ENCODE results near the gene CAMK2A.

The CAMK2A gene

DNA sequence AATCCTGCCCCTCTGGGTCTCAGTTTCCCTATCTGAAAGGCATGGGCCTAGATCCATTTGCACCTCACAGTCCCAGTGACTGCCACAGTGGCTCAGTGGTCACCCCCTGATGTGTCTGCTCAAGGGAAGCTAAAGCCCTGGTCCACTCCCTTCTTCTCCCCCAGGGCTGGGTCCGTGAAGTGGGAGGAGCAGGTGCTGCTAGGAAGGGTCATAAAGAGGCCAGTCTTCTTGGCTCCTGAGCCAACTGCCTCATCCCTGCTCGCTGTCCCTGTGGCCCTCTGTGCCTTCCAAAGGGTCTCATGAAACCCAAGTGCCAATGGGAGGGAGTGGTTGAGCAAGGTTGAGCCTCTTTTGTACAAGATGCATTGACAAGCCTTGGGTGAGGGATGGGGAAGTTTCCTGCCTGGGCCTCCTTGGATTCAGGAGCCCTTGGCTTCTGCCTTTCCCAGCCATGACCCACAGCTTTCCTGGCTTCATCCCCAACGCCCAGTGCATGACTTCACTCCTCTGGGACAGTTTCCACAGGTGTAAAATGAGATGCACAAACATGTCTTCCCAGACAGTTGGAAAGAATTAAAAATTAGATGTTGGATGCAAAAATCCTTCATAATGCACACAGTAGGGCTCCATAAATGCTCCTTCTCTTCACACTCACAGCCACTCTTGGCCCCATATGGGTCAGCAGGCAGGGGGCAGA, 101.3 kb downstream of the CAMK2A start:
- no peak for DNase-seq (ENCODE audit: low read depth in 3 of 3)

DNA sequence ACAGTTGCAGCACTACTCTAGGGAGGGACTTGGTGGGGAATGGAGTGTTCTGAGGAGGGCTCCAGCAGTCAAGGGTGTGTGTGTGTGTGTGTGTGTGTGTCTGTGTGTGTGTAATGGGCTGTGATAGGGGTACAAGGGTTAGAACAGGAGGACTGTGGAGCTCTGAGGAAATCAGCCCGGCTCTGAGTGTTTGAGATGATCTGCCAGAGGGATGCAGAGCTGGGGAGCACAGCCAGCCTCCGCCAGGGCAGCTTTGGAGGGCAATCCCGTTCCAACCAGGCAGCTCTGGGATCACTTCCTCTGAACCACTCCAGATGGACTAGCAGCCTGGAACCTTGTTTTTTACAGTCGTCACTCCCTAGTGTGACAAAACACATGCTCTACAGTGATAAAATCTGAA, 102.7 kb downstream of the CAMK2A start:
- no peak for DNase-seq (ENCODE audit: low read depth in 3 of 3)

DNA sequence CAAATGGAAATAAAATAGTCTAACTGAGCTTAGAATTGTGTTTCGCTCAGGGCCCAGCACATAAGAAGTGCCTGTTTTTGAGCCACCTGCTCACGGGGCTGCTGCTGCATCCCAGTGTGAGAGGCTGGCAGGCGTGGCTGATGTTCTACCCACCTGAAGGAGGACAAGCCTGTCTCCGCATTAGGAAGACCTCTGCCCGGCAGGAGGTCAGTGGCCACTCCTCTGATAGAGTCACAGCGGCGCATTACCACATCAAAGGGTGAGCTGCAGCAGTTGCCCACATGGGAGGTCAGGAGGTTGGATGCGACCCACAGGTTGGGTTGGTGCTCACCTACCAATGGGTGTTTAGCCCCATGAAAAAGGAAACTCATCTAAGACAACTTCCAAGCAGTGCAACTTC, 103.4 kb downstream of the CAMK2A start:
- no peak for DNase-seq (ENCODE audit: low read depth in 3 of 3)

DNA sequence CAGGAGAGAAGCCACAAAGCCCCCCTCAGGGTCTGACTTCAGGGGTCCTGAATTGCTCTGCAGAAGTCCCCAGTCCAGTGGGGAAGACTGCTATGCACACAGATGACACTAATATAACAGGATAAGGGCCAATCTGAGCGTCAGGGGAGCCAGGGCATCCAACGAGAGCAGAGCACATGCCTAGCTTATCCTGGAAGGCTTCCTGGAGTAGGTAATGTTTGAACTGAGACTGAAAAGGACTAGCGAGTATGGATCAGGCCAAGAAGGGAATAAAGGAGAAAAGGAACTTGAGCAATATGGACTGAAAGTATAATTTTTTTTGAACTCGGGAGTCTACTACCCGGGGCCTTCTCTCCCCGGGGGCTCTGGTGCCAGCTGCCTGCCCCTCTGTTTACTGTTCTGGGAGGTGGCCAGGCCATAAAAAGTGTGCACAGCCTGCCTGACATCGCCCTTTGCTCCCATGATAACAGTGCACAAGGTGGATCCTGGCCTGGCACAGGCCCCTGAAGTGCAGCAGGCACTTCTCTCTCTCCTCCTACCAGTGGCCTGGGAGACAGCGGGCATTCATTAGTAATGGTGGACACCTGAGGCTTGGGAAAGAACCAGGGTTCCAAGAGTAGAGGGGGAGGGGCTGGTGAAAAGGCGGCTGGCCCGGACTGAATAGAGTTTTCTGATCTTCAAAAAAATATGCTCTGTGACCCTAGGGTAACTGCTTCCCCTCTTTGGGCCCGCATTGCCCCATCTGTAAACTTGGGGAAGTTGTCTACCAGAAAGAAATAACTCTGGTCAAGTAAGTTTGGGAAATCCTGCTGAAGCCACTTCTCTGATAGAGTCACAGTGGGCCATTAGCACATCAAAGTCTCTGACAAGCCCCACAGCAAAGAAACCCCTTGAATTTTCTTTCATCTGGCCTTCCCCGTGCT, 104.3 kb downstream of the CAMK2A start:
- DNase-seq (ENCODE audit: low read depth in 3 of 3) = no peak

DNA sequence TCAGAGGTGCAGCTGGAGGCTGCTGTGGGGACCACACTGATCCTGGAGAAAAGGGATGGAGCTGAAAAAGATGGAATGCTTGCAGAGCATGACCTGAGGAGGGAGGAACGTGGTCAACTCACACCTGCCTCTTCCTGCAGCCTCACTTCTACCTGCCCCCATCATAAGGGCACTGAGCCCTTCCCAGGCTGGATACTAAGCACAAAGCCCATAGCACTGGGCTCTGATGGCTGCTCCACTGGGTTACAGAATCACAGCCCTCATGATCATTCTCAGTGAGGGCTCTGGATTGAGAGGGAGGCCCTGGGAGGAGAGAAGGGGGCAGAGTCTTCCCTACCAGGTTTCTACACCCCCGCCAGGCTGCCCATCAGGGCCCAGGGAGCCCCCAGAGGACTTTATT, 105.6 kb downstream of the CAMK2A start:
- DNase-seq (ENCODE audit: low read depth in 3 of 3) = no peak

DNA sequence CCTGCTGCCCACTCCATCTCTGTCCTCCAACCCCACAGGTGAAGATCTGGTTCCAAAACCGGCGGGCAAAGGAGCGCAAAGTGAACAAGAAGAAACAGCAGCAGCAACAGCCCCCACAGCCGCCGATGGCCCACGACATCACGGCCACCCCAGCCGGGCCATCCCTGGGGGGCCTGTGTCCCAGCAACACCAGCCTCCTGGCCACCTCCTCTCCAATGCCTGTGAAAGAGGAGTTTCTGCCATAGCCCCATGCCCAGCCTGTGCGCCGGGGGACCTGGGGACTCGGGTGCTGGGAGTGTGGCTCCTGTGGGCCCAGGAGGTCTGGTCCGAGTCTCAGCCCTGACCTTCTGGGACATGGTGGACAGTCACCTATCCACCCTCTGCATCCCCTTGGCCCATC, 106.1 kb downstream of the CAMK2A start:
- DNase-seq (ENCODE audit: low read depth in 3 of 3) = no peak

DNA sequence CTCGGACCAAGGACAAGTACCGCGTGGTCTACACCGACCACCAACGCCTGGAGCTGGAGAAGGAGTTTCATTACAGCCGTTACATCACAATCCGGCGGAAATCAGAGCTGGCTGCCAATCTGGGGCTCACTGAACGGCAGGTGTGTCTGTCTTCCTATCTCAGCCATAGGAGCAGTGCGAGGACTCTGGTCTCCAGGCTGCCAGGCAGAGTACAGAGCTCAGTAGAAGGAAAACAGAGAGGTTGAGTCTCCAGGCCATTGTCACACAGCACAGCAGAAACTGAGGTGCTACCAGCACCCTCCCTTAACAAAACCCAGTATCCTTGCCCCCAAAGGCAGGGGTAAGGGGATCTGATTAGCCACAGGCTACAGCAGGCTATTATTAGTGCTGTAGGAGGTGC, 106.8 kb downstream of the CAMK2A start:
- DNase-seq (ENCODE audit: low read depth in 3 of 3) = no peak

DNA sequence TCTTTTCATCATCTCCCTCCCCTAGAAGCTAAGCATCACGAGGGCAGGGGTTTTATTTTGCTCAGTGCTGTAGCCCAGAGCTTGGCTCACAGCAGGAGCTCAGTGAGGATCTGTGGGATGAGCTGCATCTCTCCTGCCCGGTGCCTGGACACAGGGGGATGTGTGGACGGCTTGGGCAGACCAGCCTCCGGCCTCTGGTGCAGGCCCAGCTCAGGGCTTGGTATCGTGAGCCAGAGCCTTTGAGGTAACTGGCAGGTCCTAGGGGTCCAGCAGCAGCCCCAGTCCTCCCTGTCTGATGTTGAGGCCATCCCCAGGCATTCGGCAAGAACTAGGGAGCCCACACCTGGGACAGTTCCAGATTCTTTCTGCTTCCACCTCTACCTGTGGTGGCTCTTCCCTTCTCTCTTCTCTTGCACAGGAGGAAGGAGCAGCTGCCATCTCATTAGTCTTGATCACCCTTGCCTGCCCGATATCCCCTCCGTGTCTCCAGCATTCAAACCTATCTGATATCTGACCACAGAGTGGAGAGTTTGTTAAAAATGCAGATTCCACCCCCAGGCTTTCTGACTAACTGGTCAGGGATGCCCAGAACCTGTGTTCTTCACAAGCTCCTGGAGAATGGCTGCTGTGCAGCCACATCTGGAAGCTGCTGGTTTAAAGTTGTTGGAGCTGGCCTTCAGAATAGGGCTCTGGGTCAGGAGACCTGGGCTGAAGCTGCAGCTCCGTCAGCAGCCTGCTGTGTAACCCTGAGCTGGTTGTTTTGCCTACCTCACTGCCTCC, 107.6 kb downstream of the CAMK2A start:
- no peak for DNase-seq (ENCODE audit: low read depth in 3 of 3)

DNA sequence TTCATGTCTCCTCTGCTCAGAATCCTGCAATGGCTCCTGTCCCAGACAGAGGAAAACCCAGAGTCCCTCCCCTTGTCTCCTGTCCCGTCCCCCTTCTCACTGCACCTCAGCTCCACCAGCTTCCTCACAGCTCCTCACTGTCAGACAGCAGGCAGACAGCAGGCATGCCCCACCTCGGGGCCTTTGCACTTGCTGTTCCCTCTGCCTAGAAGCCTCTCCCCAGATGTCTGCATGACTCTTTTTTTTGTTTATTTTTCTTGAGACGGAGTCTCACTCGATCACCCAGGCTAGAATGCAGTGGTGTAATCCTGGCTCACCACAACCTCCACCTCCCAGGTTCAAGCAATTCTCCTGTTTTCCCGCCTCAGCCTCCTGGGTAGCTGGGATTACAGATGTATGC, 108.5 kb downstream of the CAMK2A start:
- DNase-seq (ENCODE audit: low read depth in 3 of 3) = no peak

DNA sequence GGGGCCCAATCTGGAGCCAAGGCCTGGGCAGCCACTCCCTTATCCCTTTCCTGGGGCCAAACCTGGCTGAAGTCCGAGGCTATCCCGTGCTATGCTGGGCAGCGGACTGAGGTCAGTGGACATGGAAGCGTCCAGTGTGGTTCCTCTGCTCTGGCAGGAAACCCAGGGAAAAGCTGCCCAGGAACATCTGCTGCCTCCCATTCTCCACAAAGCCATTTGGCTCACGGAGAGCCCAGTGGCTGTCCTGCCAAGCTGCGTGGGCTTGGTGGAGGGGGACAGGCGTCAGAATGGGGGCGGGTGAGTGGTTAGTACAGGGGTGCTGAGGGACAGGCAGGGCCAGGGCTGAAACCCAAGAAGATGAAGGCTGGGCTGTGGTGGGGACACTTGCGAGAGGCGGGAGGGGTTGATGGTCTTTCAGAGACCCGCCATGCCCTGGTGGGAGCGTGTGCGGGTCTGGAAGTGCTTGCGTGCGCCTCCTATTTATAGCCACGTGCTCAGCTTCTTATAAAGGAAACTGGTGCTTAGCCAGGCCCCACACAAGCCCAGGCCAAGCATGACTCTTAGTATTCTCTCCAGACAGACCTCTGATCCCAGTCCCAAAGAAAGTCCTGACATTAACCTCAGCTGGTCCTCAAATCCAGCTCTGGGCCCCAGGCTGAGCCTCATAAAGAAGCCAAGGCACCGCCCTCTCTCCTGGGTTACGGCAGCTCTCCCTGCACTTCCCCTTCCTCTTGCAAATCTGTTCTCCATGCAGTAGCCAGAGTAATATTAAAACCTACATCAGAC, 109.1 kb downstream of the CAMK2A start:
- no peak for DNase-seq (ENCODE audit: low read depth in 3 of 3)

DNA sequence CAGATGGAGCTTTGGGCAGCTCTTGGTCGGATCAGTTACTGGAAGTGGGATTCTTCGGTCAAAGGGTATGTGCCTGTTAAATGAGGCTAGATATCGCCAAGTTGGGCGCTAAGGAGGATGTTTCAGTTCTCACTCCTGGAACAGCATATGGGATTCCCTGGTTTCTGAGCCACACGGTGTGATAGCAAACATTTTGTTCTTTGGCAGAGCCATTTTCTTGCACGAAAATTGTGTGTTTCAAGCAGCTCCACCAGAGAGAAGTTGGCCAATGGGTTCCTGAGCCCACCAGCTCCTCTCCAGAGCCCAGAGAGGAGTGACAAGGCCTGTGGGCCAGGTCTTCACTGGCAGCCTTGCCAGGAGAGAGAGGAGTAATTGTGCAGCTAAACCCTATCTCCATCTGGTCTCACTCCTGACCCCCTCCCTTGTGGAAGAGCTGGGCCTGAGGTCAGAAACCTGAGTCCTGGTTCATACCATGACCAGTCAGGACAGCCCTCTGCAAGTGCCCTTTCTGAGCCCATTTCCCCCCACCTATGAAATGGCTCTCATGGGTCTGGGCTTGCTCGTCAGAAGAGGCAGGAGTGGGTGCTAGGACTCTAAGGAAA, 110.5 kb downstream of the CAMK2A start:
- no peak for DNase-seq (ENCODE audit: low read depth in 3 of 3)

DNA sequence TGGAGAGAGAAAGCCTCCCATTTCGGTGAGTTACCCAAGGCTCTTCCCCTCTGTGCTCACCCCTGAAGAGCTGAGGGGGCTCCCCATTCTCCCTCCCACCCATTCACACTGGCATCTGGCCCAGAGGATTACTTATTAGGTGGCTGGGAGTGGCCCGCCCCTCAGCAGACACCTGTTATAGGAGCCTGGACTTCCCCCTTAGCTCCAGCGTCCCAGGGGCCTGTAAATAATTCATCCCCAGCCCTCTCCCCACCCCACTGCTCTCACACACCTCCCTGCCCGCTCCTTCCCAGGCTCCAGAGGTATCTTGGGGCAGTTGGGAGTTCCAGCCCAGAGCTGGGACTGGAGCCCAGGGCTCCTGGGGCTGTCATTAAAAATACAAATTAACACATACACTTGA, 111.3 kb downstream of the CAMK2A start:
- DNase-seq (ENCODE audit: low read depth in 3 of 3) = no peak

DNA sequence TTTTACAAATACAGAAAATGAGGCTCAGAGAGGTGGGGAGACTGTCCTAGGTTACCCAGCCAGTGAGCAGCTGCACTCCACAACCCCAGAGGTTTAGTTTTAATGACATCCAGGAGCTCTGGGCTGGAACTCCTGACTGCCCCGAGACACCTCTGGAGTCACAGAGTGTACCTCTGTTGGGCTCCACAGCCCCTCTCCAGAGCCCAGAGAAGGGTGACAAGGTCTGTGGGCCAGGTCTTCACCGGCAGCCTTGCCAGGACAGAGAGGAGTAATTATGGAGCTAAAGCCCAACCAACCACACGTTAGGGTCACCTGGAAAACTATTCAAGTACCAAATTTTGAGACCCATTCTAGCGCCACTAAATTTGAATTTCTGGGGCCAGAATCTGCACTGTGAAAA, 111.9 kb downstream of the CAMK2A start:
- no peak for DNase-seq (ENCODE audit: low read depth in 3 of 3)

DNA sequence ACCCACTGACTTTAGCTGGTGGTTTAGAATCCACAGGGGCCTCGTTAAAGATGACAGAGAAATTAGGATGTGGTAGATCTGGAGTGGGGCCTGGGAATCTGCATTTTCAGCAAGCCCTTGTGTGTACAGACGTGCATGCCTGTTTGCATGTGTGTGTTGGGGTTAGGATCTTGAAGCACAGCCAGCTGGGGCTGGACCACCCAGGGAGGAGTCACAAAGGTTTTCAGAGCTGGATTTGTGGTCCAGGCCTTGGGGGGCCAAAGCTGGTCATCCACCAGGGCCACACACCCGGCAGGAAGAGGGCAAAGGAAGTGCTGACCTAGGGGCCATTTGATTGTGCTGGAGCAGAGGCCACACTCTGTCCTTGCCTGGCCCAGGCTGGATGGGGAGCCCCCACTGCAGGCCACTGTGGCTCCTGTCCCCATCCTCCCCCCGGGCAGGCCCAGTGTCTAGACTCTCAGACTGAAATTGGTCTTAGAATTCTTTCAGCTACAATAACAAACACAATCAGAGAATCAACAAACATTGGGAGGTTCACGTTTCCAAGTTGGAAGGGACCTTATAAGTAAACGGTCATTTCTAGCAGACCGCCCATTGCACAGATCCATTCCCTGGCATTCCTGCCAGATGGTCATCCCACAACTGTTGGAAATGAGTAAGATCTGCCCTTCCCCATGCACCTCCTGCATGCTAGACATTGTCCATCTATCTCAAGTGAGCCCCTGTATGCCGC, 112.7 kb downstream of the CAMK2A start:
- DNase-seq (ENCODE audit: low read depth in 3 of 3) = no peak

DNA sequence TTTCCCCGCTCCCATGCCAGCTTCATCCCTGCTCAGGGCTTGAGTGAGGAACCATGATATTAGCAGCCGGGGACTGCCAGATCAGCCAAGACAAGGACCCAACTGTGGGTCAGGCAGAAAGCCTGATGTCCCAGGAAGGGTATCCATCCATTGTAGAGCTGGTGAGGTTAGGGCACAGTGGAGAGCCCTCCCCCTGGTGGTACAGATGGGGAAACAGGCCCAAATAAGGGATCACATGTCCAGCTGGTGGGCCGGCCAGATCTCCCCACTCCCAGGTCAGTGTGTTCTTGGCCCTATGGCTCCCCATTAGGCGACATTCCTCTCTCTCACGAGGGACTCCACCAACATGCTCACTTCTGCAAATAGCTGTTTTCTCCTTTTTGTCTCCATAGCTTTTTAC, 114.0 kb downstream of the CAMK2A start:
- DNase-seq (ENCODE audit: low read depth in 3 of 3) = no peak

DNA sequence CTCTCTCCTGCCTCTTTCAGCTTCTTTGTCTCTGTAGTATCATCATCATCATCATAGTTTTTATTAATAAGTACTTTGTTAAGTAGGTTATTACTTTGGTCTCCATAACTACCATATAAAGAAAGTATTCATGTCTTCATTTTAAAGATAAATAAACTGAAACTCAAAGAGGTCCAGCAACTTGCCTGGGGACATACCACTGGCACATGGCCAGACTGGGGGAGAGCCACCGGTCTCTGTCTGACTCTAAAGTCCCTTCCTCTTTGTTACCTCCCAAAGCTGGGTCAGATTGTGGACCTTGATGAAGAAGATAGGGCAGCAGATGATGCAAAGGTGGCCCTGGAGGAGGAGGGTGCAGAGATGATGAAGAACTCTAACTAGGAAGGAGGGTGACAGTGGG, 114.5 kb downstream of the CAMK2A start:
- DNase-seq (ENCODE audit: low read depth in 3 of 3) = no peak

DNA sequence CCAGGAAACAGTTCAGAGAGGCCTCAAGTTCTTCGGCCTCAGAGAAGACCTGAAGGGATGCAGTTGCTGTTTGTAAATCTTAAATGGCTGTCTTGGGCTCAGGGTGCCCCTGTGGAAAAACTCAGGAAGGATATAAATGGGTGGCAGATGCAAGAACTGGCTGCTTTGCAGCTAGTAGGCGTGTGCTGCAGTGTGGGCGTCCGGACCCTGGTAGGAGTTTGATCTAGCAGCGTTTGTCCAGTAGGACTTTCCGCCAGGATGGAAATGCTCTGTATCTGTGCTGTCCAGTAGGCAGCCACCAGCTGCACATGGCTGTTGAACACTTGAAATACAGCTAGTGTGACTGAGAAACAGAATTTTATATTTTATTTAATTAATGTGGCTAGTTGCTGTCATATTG, 115.3 kb downstream of the CAMK2A start:
- DNase-seq (ENCODE audit: low read depth in 3 of 3) = no peak

DNA sequence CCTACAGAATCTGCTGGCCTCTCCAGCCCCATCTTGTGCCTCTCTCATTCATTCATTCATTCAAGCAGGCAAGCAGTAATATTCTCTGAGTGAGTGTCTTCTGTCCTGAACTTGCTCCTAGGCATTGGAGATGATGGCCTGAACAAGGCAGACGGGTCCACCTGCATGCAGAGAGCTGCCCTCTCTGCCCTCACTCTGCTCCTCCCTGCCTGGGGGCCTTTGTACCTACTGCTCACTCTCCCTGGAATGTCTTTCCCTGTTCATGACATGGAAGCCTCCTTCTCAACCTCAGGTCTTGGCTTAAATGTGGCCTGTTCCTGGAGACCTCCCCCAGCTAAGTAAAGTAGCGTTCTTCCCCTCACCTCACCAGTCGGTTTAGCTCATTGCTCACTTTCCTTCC, 116.4 kb downstream of the CAMK2A start:
- no peak for DNase-seq (ENCODE audit: low read depth in 3 of 3)

DNA sequence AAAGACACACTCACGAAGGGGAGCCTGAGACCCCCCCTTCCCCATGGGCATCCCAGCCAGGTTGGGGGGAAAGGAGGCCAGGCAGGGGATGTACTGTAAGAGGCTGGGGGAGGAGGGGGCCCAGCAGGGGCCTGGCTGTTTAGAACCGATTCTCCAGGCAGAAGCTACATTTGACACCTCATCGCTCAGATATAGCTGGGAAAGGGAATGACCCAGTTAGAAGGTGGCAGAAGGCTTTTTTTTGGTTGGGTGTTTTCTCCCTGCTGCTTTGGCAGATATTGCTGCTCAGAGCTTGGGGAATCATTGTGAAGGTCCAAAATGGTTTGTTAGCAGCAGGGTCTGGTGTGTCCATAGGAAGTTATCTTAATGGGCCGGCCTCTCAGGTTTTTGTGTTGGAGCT, 117.0 kb downstream of the CAMK2A start:
- DNase-seq (ENCODE audit: low read depth in 3 of 3) = no peak

DNA sequence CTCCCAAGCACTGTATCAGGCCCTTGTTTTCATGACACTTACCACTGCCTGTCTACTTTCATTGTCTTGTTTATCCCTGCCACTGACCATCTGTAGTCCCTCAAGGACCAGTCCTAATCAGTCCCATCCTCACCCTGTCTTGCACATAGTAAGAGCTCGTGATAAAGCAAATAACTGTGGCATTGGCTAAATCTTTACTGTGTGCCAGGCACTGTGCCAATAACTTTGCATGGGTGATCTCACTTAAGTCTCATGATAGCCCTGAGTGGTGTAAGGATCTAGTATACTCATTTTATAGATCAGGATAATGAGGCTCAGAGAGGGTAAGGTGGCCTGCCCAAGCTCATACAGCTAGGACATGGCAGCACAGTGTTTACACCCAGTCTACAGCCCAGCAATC, 117.4 kb downstream of the CAMK2A start:
- DNase-seq (ENCODE audit: low read depth in 3 of 3) = no peak
